HG02840 (cell line): Measurements from ENCODE around the gene FAM131C.
"Not testable (repeated sequence)": the region's sequence is repeated elsewhere in the genome, so short reads cannot be mapped to it uniquely, and the experiment has no call there.

Source experiments
- ATAC-seq: cut with Tn5 transposase; IDR thresholded peaks from one replicate; pipeline ENCODE4 v1.9.1; 2021; ENCODE audit warnings: mild to moderate bottlenecking, moderate library complexity, moderate number of reproducible peaks; ENCODE audit not compliant: unreplicated experiment, low FRiP score

Gene FAM131C

DNA sequence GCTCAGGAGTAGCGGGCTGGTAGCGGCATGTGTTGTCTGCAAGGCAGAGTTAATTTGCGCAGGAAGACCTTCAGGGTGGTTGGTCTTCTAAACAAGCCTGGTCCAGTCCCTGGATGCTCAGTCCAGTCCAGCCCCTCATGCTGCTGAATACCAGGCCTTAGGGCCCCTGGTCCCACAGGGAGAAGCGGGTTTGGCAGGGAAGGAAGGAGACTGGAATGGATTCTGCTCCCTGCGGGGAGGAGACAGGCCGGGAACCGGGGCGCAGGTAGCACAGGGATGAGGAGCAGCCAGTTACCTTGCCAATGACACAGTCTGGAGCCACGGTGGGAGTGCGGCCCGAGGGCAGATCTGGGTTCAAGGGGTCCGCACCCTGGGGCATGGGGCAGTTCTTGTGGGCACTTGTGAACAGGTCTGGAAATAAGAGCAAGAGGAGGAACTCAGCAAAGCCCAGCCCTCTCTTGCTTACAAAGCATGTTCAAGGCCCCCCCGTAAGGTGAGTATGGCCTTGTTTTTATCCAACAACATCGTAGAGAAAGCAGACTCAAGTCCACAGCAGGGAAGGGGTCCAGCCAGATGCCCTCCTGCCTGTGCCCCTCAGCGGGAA is 10.1 kb downstream of the FAM131C start:
- ATAC-seq: no peak

- ATAC-seq: not testable (repeated sequence)
Observed at GRCh38 chr1:16062687-16063075, 10.8 kb downstream of the FAM131C start.

- not testable (repeated sequence) for ATAC-seq
Observed at GRCh38 chr1:16061989-16062686, 11.3 kb downstream of the FAM131C start.

GRCh38 chr1:16061266-16061665 is 12.2 kb downstream of the FAM131C start:
- ATAC-seq: no peak

DNA sequence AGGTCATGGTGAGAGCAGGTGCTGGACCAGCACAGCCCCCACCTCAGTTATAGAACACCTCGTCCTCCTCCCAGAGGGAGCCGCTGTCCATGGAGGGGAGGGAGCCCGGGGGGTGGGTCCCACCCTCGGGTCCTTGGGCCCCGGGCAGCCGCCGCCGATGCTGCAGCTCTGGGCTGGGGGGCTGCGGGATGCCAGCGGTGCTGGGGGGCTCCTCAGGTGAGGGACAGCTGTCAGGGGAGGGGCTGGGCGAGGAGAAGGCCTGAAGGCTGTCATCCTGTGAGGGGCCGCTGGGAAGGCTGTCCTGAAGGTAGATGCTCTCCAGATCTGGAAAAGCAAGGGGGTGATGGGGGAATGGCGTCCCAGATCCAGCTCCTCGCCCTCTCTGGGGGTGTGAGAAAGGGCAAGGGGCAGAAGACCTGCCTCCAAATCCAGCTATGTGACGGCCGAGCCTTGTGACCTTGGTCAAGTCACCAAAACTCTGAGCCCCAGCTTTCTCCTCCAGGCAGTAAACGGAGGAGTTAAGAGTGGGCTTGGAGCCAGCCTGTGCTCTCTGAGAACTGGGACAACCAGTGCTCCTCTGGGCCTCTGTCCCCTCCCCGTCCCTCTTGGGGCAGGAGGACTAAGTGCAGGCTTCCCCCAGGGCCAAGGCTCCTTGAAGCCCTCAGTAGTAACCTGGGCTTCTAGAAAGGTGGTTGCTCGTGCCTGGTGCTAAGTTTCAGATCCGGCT is 14.9 kb downstream of the FAM131C start:
- ATAC-seq: not testable (repeated sequence)

- not testable (repeated sequence) for ATAC-seq
Observed at GRCh38 chr1:16057314-16057915, 16.0 kb downstream of the FAM131C start.

GRCh38 chr1:16056521-16056912 is 16.9 kb downstream of the FAM131C start:
- not testable (repeated sequence) for ATAC-seq

DNA sequence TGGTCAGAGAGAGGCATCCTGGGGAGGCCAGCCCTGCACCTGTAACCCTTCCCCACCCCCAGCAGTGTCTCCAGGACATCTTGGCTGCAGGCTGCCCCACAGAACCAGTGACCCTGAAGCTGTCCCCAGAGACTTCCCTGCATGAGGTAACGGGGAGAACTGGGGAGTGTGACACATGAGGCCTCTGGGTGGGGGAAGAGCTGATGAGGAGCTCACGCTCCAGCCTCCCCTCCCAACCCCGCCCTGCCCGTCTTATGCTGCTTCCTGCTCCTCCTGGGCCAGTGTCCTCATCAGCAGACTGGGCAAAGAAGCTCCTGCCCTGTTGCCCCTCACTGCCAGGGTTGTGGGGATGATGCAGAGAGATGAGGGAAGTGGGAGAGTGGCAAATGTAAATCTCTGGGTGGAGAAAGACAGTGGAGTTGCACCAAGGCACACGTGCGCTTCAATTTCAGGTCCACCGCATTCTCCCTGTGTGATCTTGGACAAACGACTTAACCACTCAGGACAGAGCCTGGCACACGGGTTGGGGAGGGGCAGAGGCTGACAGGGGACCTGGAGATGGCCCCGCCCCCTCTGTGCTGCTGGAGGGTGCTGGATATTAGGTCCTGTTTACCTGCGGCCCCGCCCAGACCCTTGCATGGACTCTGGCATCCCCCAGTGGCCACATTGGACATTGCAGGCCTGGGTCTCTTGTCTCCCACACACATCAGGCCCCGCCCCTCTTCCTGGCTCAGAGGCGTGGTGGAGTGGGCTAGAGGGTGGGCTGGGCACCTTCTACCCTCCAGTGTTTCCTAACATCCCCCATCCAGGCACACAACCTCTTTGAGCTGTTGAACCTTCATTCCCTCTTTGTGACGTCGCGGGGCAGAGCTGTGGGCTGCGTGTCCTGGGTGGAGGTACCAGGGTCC is 17.6 kb downstream of the FAM131C start:
- no peak for ATAC-seq

DNA sequence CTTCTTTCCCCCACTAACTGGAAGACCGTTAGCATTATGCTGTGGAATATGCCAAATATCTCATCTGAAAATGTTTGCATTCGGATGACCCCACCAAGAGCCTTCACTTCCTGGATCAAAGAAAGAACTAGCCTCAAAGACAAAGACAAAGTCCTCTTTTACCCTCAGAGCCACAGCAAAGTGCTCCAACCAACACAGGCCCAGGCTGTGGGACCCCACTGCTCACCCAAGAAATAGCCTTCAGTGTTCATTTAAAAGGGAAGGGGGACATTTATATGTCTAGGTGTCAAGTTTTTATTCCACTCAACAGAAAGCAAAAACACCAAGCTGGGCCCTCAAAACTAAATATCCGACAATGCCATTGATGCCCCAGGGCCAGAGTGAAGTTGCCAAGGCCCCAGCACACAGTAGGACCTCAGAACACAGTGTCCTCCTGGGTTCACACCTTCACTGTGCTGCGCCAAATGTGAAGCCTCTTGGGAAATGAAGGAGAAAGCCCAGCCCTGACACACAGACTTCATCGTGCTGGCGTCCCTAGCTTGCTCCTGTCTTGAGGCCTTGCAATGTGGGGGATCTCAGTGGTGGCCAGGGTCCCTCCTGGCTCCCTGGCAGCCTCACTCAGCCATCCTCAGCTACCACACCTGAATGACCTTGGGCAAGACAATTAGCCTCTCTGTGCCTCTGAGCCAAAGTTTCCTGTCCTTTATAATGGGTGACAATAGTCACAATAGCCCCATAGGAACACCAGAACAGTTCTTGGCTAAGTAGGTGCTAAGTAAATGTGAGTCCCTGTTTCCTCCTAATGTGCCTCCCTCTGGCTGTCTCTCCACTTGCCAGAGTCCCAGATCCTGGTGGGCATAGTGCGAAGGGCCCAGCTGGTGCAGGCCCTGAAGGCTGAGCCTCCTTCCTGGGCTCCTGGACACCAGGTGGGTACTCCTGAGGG is 18.6 kb downstream of the FAM131C start:
- ATAC-seq: no peak

DNA sequence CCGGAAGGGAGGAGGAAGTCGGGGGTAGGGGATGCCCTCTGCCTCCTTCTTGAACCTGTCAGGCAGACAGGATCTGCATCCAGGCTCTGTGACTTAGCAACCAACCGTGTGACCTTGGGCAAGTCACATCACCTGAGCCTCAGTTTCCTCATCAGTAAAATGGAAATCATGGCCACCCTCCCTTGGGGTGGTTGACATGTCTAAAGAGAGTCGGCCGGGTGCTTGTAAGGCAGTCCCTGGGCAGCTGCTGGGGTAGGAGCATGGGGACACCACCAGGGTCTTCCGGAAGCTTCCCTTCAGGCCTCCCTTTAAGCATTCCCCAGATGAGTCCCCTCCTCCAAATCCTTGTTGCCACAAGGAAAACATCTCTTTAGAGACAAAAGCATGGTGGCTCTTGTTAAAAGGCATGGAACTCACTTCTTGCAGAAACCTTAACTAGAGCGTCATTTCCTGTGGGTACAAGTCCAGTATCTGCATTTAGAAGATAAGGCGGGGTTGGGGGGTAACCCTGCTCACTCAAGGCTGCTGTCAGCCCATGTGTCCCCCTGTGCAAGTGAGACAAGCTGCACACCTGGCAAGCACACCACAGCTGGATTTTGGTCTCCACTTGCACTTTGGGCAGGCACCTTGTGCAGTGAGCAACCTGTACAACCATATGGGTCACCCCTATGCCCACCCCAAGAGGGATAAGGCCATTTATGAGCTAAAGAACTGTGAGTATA is 19.5 kb downstream of the FAM131C start:
- ATAC-seq: no peak

GRCh38 chr1:16051949-16052348 is 21.5 kb downstream of the FAM131C start:
- not testable (repeated sequence) for ATAC-seq

- ATAC-seq: no peak
Observed at GRCh38 chr1:16051039-16051438, 22.4 kb downstream of the FAM131C start.

DNA sequence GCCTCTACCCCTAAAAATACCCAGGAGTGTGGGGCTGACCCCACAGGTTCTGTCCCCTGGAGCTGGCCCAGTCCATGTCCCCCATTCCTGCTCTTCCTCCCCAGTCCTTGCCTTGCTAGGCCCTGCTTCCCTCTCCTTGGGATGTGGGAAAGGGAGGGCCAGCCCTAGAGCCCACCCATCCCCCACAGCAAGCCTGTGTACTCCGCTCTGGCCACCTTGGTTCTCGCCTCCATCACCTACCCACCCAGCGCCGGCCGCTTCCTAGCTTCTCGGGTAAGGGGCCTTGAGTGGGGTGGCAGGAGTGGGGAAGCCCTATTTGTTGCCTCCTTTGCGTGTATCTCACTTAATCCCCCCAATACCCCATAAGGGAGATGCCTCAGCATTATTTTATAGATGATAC is 23.1 kb downstream of the FAM131C start:
- ATAC-seq: no peak

DNA sequence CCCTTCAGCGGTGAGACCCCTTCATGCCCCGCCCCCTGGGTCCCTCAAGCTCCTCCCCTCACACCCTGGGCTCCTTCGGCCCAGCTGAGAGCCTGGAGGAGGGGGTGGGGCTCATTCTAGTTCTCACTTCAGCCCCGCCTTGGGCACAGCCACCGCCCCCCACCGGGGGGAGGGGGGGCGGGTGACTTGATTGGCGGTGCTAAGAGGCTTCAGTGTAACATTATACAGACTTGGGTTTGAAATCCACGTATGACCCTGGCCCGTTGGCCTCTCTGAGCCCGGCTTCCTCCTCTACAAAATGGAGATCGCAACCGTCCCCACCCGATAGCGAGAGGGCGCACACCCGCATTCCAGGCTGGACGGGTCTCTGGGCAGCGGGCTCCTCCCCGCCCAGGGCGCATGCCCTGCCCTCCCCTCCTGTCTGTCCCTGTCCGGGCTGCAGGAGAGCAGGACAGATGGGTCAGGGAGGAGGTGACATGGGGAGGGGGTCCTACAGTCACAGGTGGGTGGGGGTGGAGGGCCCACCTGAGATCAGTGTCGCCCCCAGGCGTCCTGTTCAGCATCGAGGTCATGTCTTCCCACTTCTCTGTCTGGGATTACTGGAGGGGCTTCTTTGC is 24.8 kb downstream of the FAM131C start:
- no peak for ATAC-seq

DNA sequence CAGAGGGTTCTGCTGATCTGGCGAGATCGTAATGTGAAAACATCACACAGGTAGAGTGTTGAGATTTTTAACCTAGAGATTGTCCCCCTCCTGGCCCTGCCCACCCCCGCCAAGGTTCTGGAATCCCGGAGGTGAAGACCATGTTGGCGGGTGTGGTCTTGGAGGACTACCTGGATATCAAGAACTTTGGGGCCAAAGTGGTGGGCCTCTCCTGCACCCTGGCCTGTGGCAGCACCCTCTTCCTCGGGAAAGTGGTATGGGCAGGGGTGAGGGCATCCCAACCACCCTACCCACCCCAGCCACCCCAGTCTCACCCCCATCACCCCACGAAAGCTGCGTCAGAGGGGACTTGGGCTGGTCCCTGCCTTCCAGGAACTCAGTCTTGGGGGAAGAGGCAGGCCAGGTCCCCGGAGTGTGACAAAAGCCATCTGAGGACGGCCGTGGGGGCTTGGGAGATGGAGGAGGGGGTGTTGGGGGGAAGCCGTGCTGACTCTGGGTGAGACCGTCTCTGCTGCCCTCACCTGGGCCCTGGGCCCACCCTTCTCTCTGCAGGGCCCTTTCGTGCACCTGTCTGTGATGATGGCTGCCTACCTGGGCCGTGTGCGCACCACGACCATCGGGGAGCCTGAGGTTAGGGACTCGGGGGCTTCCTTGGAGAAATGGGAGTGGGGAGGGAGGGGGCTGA is 25.5 kb downstream of the FAM131C start:
- no peak for ATAC-seq

- ATAC-seq: no peak
Observed at GRCh38 chr1:16046842-16047241, 26.6 kb downstream of the FAM131C start.

- no peak for ATAC-seq
Observed at GRCh38 chr1:16043950-16044349, 29.5 kb downstream of the FAM131C start.
